SW 1271 (cell line): ENCODE measurements around the gene CLTCL1.

Experiments used
- DNase-seq, 2 experiments: peaks; one replicate each; lab custom pipeline; 2025; lab: John Stamatoyannopoulos, UW

CLTCL1 gene

GRCh38 chr22:19244600-19245352 is 46.7 kb downstream of the CLTCL1 start:
- DNase-seq, result no peak

GRCh38 chr22:19242699-19243098 is 48.8 kb downstream of the CLTCL1 start:
- DNase-seq, result no peak

DNA sequence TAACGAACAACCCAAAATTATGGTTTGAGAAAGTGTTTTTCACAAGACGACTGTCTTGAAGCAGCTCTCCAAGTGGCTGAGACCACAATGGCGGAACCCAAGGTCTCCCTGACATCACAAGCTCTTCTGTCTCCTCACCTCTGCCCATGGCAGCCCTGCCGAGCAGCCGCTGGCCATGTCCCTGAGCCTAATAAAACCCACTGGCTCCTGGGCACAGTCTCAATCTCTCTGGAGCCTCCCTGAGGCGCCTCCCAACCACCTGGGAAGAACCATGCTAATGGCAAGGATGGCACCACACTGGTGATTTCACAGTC is 50.0 kb downstream of the CLTCL1 start:
- DNase-seq, result no peak

- no peak for DNase-seq
Observed at GRCh38 chr22:19240813-19241592, 50.5 kb downstream of the CLTCL1 start.

GRCh38 chr22:19239464-19239863 is 52.1 kb downstream of the CLTCL1 start:
- no peak for DNase-seq

GRCh38 chr22:19238900-19239299 is 52.6 kb downstream of the CLTCL1 start:
- no peak for DNase-seq

- DNase-seq, result no peak
Observed at GRCh38 chr22:19235874-19236273, 55.6 kb downstream of the CLTCL1 start.

DNA sequence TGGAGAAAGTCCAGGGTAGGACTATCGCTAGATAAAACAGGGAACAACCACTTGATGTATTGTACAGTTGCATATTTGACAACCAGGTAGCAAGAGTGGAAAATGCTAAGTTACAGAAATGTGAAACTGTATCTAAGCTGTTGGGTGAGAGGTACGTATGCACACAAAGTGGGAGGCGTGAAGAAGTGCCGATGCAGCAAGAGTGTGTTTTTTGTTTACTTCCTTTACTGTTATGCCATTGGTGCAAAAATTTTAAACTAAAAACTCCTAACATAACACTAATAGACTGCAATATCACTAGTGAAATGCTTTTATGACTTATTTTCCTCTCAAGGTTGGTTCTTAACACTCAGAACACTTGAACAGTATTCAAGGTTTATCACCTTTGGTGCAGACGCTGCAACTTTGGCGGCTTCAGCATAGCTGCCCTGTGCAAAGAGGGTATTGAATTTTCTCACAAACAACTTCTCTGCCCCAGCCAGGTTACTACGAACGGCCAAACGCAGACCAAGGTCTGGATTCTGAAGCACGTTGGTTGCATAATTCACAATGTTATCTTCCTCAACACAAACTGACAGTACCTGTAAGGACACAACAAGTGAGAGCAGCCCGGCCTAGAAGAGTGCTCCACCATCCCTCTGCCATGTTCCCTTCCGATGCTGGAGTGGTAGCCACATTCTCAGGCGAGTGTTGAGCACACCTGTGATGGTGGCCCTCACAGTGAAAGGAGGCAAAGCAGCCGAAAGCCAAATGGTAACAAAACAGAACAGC is 57.2 kb downstream of the CLTCL1 start:
- DNase-seq, result no peak

DNA sequence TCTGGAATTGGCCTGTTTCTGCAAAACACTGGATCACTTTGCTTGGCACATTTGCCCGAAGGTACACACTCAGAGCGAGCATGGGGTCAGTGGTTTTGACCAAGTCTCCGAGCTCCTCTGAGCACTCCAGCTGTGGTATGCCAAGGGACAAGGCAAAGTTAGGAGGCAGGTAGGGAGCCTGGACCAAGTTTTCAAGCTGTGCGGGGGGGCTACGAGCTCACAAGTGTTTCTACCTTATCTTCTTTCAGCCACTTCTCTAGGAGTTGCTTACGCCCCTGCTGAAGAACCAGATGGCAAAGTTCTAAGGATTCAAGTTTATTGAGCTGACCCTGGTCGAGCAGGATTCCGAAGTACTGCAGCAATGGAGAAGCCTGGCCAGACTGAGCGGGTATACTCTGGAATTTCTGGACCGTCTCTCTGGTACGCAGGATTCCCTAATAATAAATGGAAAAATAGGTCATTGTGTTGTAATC is 58.3 kb downstream of the CLTCL1 start:
- no peak for DNase-seq

- DNase-seq, result no peak
Observed at GRCh38 chr22:19232623-19233022, 58.9 kb downstream of the CLTCL1 start.

- no peak for DNase-seq
Observed at GRCh38 chr22:19231986-19232385, 59.5 kb downstream of the CLTCL1 start.

- DNase-seq, result no peak
Observed at GRCh38 chr22:19229600-19229999, 61.9 kb downstream of the CLTCL1 start.

- no peak for DNase-seq
Observed at GRCh38 chr22:19228179-19228578, 63.3 kb downstream of the CLTCL1 start.

- DNase-seq, result no peak
Observed at GRCh38 chr22:19226428-19226827, 65.1 kb downstream of the CLTCL1 start.

GRCh38 chr22:19225560-19225959 is 66.0 kb downstream of the CLTCL1 start:
- no peak for DNase-seq

- DNase-seq, result no peak
Observed at GRCh38 chr22:19224985-19225384, 66.5 kb downstream of the CLTCL1 start.

- DNase-seq, result no peak
Observed at GRCh38 chr22:19224557-19224956, 67.0 kb downstream of the CLTCL1 start.

DNA sequence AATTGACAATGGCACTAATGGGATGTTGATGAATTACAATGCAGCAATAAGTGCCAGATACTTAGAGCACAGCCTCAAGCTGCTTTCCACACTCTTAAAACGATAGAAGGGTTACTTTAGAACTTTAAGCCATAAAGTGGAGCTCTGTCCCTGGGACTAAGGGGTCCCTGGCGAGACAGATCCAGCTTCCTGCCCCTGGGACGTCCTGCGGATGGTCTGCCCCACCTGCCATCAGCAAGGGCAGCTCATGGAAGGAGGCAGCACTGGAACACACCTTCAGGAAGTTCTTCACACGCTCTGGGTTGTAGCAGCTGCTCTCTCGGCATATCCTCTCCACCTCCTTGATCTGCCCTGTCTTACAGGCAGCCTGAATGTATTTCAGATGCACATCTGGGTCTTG is 67.9 kb downstream of the CLTCL1 start:
- DNase-seq, result no peak

GRCh38 chr22:19223110-19223509 is 68.4 kb downstream of the CLTCL1 start:
- no peak for DNase-seq

DNA sequence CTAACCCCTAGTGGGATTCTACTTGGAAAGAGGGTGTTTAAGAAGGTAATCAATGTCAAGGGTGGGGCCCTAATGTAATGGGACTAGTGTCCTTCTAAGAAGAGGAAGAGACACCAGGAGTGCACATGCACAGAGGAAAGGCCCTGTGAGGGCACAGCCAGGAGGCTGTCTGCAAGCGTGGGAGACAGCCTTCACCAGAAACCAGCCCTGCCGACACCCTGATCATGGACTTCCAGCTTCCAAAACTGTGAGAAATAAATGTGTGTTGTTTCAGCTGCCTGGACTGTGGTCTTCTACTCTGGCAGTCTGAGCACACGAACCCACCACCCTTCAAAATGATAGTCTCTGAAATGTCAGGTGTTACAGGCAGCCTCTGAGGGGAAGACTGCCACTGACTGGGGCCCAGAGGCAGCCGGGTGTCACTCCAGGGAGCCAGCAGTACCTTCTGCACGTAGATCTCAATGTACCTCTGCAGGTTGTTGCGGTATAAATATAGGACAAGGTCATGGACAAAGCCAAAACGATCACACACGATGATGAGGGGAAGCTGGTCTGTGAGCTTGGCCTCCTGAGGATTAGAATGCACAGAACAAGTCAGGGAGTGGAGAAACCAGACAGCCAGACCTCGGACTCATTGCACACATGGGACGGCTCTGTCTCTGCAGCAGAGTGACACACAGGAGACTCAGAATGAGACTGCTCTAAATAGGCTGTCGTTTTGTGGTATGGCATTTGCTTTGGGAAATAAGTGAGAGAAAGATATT is 69.1 kb downstream of the CLTCL1 start:
- DNase-seq, result no peak

DNA sequence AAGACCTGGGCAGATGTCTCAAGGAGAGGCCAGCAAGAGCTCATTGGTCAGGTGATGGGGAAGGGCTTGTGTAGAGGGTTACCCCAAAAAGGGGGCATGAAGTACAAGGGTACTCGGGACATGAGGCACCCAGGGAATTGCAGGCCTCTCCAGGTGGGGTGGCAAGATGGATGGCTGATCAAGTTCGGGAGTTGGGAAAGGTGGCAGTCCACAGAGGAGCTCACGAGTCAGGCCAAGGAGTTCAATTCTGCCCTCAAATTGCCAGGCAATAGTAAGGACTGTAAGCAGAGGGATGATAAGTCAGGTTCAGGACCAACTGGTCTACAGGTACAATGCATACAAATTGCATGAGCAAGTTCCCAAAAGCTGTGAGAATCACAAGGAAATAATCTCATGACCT is 70.7 kb downstream of the CLTCL1 start:
- DNase-seq, result no peak
